ENCODE data around the gene TBC1D22A. TPM values are rescaled to one million over a fixed set of nuclear protein-coding genes. Genes with fewer than 3 reads are reported as not detected.

The TBC1D22A gene
- total RNA-seq, 2 experiments from 2014 or later = 33.2 to 34.9 TPM

DNA sequence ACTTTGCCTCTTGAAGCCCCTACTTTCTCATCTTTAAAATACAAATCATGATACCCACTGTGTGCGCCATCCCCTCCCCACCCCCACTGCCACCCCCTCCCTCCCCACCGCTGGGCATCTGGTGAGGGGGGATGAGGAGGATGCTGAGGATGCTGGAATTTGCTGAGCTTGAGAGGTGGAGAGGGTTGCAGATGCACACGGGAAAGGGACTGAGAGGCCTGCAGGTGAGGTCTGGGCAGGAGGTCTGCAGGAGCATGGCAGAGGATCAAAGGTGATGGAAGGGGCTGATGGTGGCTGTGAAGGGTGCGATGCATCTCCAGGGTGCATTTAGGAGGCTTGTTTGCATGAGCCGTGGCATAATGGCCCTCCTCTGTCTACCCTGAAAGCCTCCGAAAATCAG, 7.6 kb upstream of the TBC1D22A start:
- POLR2A ChIA-PET = no interaction called here
- no peak overlapping the region for H3K4me3 Mint-ChIP-seq

DNA sequence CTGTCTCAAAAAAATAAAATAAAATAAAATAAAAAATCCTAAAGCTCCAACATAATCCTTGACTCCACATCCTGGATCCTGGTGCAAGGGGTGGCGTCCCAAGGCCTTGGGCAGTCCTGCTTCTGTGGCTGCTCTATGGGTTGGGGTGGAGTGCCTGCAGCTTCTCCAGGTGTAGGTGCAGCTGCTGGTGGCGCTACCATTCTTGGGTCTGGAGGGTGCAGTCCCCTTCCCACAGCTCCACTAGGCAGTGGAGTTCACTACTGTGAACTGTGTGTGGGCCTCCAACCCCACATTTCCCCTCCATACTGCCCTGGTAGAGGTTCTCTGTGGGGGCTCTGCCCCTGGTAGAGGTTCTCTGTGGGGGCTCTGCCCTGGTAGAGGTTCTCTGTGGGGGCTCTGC, 6.9 kb upstream of the TBC1D22A start:
- H3K4me3 Mint-ChIP-seq = no peak overlapping the region
- ChIA-PET POLR2A (no interaction called here), CTCF (interaction anchor here (1.0 to 7.8 kb wide), 3 partner anchors 17 to 46 kb away, joined by 3 to 180 read pairs (median 3); no protein-coding TSS in a partner anchor)
- H3K9me3 Mint-ChIP-seq = peaks cover 9% of the 10 kb centered on the region
- DNase-seq = no peak
- no peaks in the 10 kb centered on the region for H3K27me3 Mint-ChIP-seq
- intact Hi-C loops (cut with micrococcal nuclease) = no loop called here
- H3K27ac Mint-ChIP-seq = no peak overlapping the region
- H3K4me1 Mint-ChIP-seq (ENCODE audit: low read depth) = peaks cover 23% of the 10 kb centered on the region
- H3K36me3 Mint-ChIP-seq = peaks cover 5% of the 10 kb centered on the region

More for the DNA sequence above, 7.6 kb upstream of the TBC1D22A start:
- no peak for DNase-seq
- Mint-ChIP-seq H3K27ac (no peak overlapping the region), H3K9me3 (peaks cover 9% of the 10 kb centered on the region), H3K4me1 (ENCODE audit: low read depth) (peaks cover 27% of the 10 kb centered on the region), H3K36me3 (peaks cover 5% of the 10 kb centered on the region), H3K27me3 (no peaks in the 10 kb centered on the region)
- intact Hi-C loops (cut with micrococcal nuclease) = no loop called here
- CTCF ChIA-PET = interaction anchor here (7.8 kb wide), 1 partner anchor 47 kb away, joined by 180 read pairs; no protein-coding TSS in a partner anchor

GRCh38 chr22:46756097-46756496, 6.4 kb upstream of the TBC1D22A start:
- peaks cover 5% of the 10 kb centered on the region for H3K36me3 Mint-ChIP-seq
- no peak overlapping the region for H3K27ac Mint-ChIP-seq
- ChIA-PET POLR2A (no interaction called here), CTCF (interaction anchor here (1.0 to 7.8 kb wide), 4 partner anchors 6 to 45 kb away, joined by 3 to 180 read pairs (median 30); no protein-coding TSS in a partner anchor)
- H3K4me1 Mint-ChIP-seq (ENCODE audit: low read depth) = peaks cover 23% of the 10 kb centered on the region
- H3K27me3 Mint-ChIP-seq = no peaks in the 10 kb centered on the region
- no peak for DNase-seq
- H3K4me3 Mint-ChIP-seq = no peak overlapping the region
- H3K9me3 Mint-ChIP-seq = peaks cover 9% of the 10 kb centered on the region
- intact Hi-C loops (cut with micrococcal nuclease) = no loop called here

DNA sequence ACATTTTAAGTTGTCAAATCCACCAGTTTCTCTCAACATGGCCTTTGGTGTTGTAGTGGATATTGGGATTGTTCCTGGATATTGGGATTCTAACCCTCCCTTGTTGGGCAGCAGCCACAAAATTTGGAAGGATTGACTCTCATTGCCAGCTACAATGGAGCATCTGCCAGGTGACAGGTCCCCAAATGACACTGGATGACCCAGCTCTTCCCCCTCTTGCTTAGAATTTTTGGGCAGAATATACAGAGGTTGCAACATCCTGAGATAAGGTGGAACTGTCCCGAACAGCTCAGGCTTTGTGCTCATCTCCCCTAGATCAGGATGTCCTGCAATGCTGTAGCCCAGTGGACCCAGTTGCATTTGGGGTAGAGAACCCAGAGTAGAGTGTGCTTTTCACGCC, 5.3 kb upstream of the TBC1D22A start:
- no peak overlapping the region for H3K27ac Mint-ChIP-seq
- peaks cover 9% of the 10 kb centered on the region for H3K9me3 Mint-ChIP-seq
- H3K4me3 Mint-ChIP-seq = no peak overlapping the region
- H3K36me3 Mint-ChIP-seq = peaks cover 8% of the 10 kb centered on the region
- ChIA-PET POLR2A (interaction anchor here (3.4 kb wide), 1 partner anchor 46 kb away, joined by 8 read pairs; no protein-coding TSS in a partner anchor), CTCF (interaction anchor here (7.1 to 7.8 kb wide), 2 partner anchors 8 to 44 kb away, joined by 57 to 180 read pairs; no protein-coding TSS in a partner anchor)
- DNase-seq = no peak
- H3K4me1 Mint-ChIP-seq (ENCODE audit: low read depth) = peaks cover 28% of the 10 kb centered on the region
- H3K27me3 Mint-ChIP-seq = no peaks in the 10 kb centered on the region
- intact Hi-C loops (cut with micrococcal nuclease) = no loop called here

DNA sequence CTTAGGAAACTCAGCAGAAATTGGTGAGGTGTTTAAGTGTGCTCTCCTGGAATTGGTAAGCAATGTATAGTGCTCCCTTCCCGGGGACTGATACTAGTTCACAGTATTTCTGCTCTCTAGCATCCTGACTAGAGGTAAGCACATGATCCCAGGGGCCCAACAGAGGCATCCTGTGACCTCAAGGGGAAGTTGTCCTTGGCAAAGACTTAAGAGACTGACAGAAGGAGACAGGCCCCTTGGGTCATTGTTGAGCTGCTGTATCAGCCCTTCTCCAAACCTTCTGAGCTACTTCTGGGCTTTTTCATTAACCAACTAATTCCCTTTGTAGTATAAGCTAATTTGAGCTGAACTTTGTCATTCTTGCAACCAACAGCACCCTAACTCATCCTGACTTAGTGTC, 4.3 kb upstream of the TBC1D22A start:
- Mint-ChIP-seq H3K27ac (no peak overlapping the region), H3K4me1 (ENCODE audit: low read depth) (peaks cover 37% of the 10 kb centered on the region), H3K36me3 (peaks cover 13% of the 10 kb centered on the region), H3K9me3 (peaks cover 9% of the 10 kb centered on the region), H3K27me3 (no peaks in the 10 kb centered on the region), H3K4me3 (no peak overlapping the region)
- intact Hi-C loops (cut with micrococcal nuclease) = loop anchor here (1.0 kb wide), 1 partner anchor 45 kb away; no protein-coding TSS in a partner anchor
- POLR2A ChIA-PET = interaction anchor here (1.0 to 3.4 kb wide), 5 partner anchors 9 to 195 kb away, joined by 3 to 8 read pairs (median 4); no protein-coding TSS in a partner anchor
- CTCF ChIA-PET = interaction anchor here (0.6 to 7.8 kb wide), 31 partner anchors 9 to 218 kb away, joined by 3 to 180 read pairs (median 5); partner anchors contain the start of gene CERK
- no peak for DNase-seq

DNA sequence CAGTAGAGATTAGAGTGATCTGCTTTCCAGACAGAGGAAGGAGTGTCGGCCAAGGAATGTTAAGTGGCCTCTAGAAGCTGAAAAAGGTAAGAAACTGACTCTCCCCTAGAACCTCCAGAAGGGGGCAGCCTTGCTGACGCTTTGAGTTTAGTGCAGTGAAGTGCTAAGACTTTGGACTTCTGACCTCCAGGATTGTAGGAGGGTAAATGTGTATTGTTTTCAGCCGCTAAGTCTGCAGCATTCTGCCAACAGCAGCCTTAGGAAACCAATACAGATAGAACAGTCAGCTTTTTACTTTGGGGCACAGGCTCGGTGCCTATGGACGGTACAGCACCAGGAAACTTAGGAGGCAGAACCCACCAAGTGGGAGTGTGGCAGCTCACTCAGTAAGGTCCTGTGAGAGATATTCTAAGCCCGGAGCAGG, 3.6 kb upstream of the TBC1D22A start:
- no peak overlapping the region for H3K4me3 Mint-ChIP-seq
- H3K4me1 Mint-ChIP-seq (ENCODE audit: low read depth) = peaks cover 41% of the 10 kb centered on the region
- H3K36me3 Mint-ChIP-seq = peaks cover 13% of the 10 kb centered on the region
- no peaks in the 10 kb centered on the region for H3K27me3 Mint-ChIP-seq
- CTCF ChIA-PET = interaction anchor here (0.6 to 7.8 kb wide), 31 partner anchors 8 to 218 kb away, joined by 3 to 180 read pairs (median 5); partner anchors contain the start of gene CERK
- H3K27ac Mint-ChIP-seq = no peak overlapping the region
- DNase-seq = peak; percentile 69
- intact Hi-C loops (cut with micrococcal nuclease) = loop anchor here (1.0 kb wide), 2 partner anchors 39 to 44 kb away; no protein-coding TSS in a partner anchor
- POLR2A ChIA-PET = interaction anchor here (1.0 to 3.4 kb wide), 5 partner anchors 9 to 195 kb away, joined by 3 to 8 read pairs (median 4); no protein-coding TSS in a partner anchor
- peaks cover 9% of the 10 kb centered on the region for H3K9me3 Mint-ChIP-seq

GRCh38 chr22:46761017-46761416, 1.4 kb upstream of the TBC1D22A start:
- Mint-ChIP-seq H3K4me3 (peak overlapping the region; percentile 76), H3K9me3 (peaks cover 7% of the 10 kb centered on the region), H3K27ac (no peak overlapping the region), H3K4me1 (ENCODE audit: low read depth) (peaks cover 50% of the 10 kb centered on the region), H3K36me3 (peaks cover 16% of the 10 kb centered on the region), H3K27me3 (no peaks in the 10 kb centered on the region)
- ChIA-PET POLR2A (interaction anchor here (1.8 to 3.4 kb wide), 2 partner anchors 11 to 14 kb away, joined by 12 to 32 read pairs; no protein-coding TSS in a partner anchor), CTCF (interaction anchor here (0.6 to 7.8 kb wide), 6 partner anchors 11 to 40 kb away, joined by 3 to 180 read pairs (median 15); partner anchors contain the start of gene CERK)
- intact Hi-C loops (cut with micrococcal nuclease) = no loop called here
- no peak for DNase-seq

- H3K4me3 Mint-ChIP-seq = peak overlapping the region; percentile 100
- ChIA-PET POLR2A (interaction anchor here (0.7 to 3.4 kb wide), 6 partner anchors 9 to 708 kb away, joined by 3 to 32 read pairs (median 8); no protein-coding TSS in a partner anchor), CTCF (interaction anchor here (0.6 to 7.8 kb wide), 10 partner anchors 12 to 41 kb away, joined by 3 to 180 read pairs (median 8); no protein-coding TSS in a partner anchor)
- no peaks in the 10 kb centered on the region for H3K27me3 Mint-ChIP-seq
- peaks cover 52% of the 10 kb centered on the region for H3K4me1 Mint-ChIP-seq (ENCODE audit: low read depth)
- peak; percentile 24 for DNase-seq
- peak overlapping the region; percentile 97 for H3K27ac Mint-ChIP-seq
- peaks cover under 1% of the 10 kb centered on the region for H3K9me3 Mint-ChIP-seq
- peaks cover 11% of the 10 kb centered on the region for H3K36me3 Mint-ChIP-seq
- intact Hi-C loops (cut with micrococcal nuclease) = loop anchor here (1.0 to 2.0 kb wide), 3 partner anchors 13 to 30 kb away; partner anchors contain the start of gene CERK
Observed at GRCh38 chr22:46761539-46762237, 762 bp upstream of the TBC1D22A start.

GRCh38 chr22:46763051-46763705, 728 bp downstream of the TBC1D22A start:
- intact Hi-C loops (cut with micrococcal nuclease) = loop anchor here (2.0 kb wide), 1 partner anchor 24 kb away; the partner anchor contains the start of gene CERK
- Mint-ChIP-seq H3K27me3 (no peaks in the 10 kb centered on the region), H3K4me3 (peak overlapping the region; percentile 100), H3K9me3 (no peaks in the 10 kb centered on the region), H3K4me1 (ENCODE audit: low read depth) (peaks cover 65% of the 10 kb centered on the region), H3K27ac (peak overlapping the region; percentile 97), H3K36me3 (peaks cover 13% of the 10 kb centered on the region)
- ChIA-PET CTCF (interaction anchor here (0.5 to 7.1 kb wide), 9 partner anchors 11 to 1972 kb away, joined by 3 to 57 read pairs (median 8); no protein-coding TSS in a partner anchor), POLR2A (interaction anchor here (0.7 to 3.4 kb wide), 7 partner anchors 12 to 39 kb away, joined by 3 to 32 read pairs (median 7); no protein-coding TSS in a partner anchor)
- DNase-seq = peak; percentile 39

DNA sequence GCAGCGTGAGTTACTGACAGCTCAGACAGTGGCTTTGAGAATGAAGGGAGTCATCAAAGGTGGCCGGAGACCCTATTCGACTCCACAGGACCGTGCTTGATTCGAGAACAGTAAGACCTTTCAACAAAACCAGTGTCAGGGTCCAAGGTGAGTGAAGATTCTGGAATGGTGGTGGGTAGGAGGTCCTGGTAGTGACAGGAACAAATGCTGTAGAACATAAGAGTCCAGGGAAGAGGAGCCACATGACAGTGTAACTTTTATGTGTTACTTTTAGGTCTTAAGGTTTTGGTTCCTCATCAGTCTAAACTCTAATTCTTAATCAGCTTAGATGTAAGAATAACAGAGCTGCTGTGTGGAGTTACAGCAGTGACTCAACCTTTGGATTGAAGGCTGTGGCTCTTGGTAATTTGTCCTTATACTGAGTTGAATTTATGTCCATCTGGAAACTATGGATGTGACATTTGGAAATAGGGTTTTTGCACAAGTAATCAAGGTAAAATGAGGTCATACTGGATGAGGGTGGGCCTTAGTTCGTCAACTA, 1.8 kb downstream of the TBC1D22A start:
- Mint-ChIP-seq H3K27me3 (no peaks in the 10 kb centered on the region), H3K27ac (peak overlapping the region; percentile 60), H3K4me3 (peak overlapping the region; percentile 100), H3K4me1 (ENCODE audit: low read depth) (peaks cover 62% of the 10 kb centered on the region), H3K9me3 (no peaks in the 10 kb centered on the region), H3K36me3 (peaks cover 13% of the 10 kb centered on the region)
- POLR2A ChIA-PET = interaction anchor here (0.6 to 1.0 kb wide), 4 partner anchors 29 to 97 kb away, joined by 3 to 5 read pairs (median 4); no protein-coding TSS in a partner anchor
- DNase-seq = no peak
- intact Hi-C loops (cut with micrococcal nuclease) = no loop called here
- CTCF ChIA-PET = interaction anchor here (1.0 to 3.7 kb wide), 3 partner anchors 10 to 38 kb away, joined by 5 to 30 read pairs (median 15); no protein-coding TSS in a partner anchor
